ENCODE results near the gene CD99. TPM values are rescaled to one million over a fixed set of nuclear protein-coding genes. Genes with fewer than 3 reads are reported as not detected.

CD99 gene
- total RNA-seq, 1 experiment from 2014 or later = 1,443 TPM

- Histone ChIP-seq H3K4me1 (ENCODE audit: insufficient read depth, low read length, poor library complexity, severe bottlenecking) (peaks cover 39% of the 10 kb centered on the region), H3K27ac (ENCODE audit: low read depth, low read length, poor library complexity, severe bottlenecking) (peak overlapping the region; percentile 56), H3K9me3 (ENCODE audit: low read depth, low read length, poor library complexity, severe bottlenecking) (no peaks in the 10 kb centered on the region), H3K36me3 (ENCODE audit: insufficient read depth, low read length, poor library complexity, severe bottlenecking) (peaks cover 85% of the 10 kb centered on the region), H3K27me3 (replicated peaks; ENCODE audit: insufficient read depth, low read depth, low read length, poor library complexity) (no peaks in the 10 kb centered on the region), H3K4me3 (ENCODE audit: low read depth, low read length, poor library complexity, severe bottlenecking) (no peak overlapping the region)
- TF ChIP-seq EZH2 (IDR thresholded peaks at IDR 0.05; ENCODE audit: borderline replicate concordance, low read depth, low read length, poor library complexity, severe bottlenecking) (no peak), CTCF (conservative IDR thresholded peaks at IDR 0.05; ENCODE audit: low read depth, low read length) (no peak)
- DNase-seq (ENCODE audit: low spot score) = no peak
- CTCF ChIA-PET = no interaction called here
- POLR2A ChIA-PET (ENCODE audit: low non-redundant PET) = no interaction called here
- intact Hi-C loops (cut with micrococcal nuclease; ENCODE audit: unreplicated experiment) = no loop called here
- BruUV-seq (replicated peaks) = no TSS peak
Measured at GRCh38 chrX:2715066-2715600, 24.0 kb downstream of the CD99 start.

- Histone ChIP-seq H3K9me3 (ENCODE audit: low read depth, low read length, poor library complexity, severe bottlenecking) (no peaks in the 10 kb centered on the region), H3K27ac (ENCODE audit: low read depth, low read length, poor library complexity, severe bottlenecking) (peak overlapping the region; percentile 4), H3K4me3 (ENCODE audit: low read depth, low read length, poor library complexity, severe bottlenecking) (no peak overlapping the region), H3K27me3 (replicated peaks; ENCODE audit: insufficient read depth, low read depth, low read length, poor library complexity) (no peaks in the 10 kb centered on the region), H3K36me3 (ENCODE audit: insufficient read depth, low read length, poor library complexity, severe bottlenecking) (peaks cover 96% of the 10 kb centered on the region), H3K4me1 (ENCODE audit: insufficient read depth, low read length, poor library complexity, severe bottlenecking) (peaks cover 22% of the 10 kb centered on the region)
- no peak for TF ChIP-seq EZH2 (IDR thresholded peaks at IDR 0.05; ENCODE audit: borderline replicate concordance, low read depth, low read length, poor library complexity, severe bottlenecking)
- no peak for TF ChIP-seq CTCF (conservative IDR thresholded peaks at IDR 0.05; ENCODE audit: low read depth, low read length)
- ChIA-PET CTCF (no interaction called here), POLR2A (ENCODE audit: low non-redundant PET) (no interaction called here)
- no peak for DNase-seq (ENCODE audit: low spot score)
- BruUV-seq (replicated peaks) = no TSS peak
- intact Hi-C loops (cut with micrococcal nuclease; ENCODE audit: unreplicated experiment) = no loop called here
Measured at GRCh38 chrX:2717312-2717711, 26.2 kb downstream of the CD99 start.

- TF ChIP-seq EZH2 (IDR thresholded peaks at IDR 0.05; ENCODE audit: borderline replicate concordance, low read depth, low read length, poor library complexity, severe bottlenecking) = no peak
- no peak for TF ChIP-seq CTCF (conservative IDR thresholded peaks at IDR 0.05; ENCODE audit: low read depth, low read length)
- Histone ChIP-seq H3K36me3 (ENCODE audit: insufficient read depth, low read length, poor library complexity, severe bottlenecking) (peaks cover 97% of the 10 kb centered on the region), H3K9me3 (ENCODE audit: low read depth, low read length, poor library complexity, severe bottlenecking) (no peaks in the 10 kb centered on the region), H3K27ac (ENCODE audit: low read depth, low read length, poor library complexity, severe bottlenecking) (no peak overlapping the region), H3K4me3 (ENCODE audit: low read depth, low read length, poor library complexity, severe bottlenecking) (no peak overlapping the region), H3K4me1 (ENCODE audit: insufficient read depth, low read length, poor library complexity, severe bottlenecking) (peaks cover 7% of the 10 kb centered on the region), H3K27me3 (replicated peaks; ENCODE audit: insufficient read depth, low read depth, low read length, poor library complexity) (no peaks in the 10 kb centered on the region)
- no peak for DNase-seq (ENCODE audit: low spot score)
- ChIA-PET CTCF (no interaction called here), POLR2A (ENCODE audit: low non-redundant PET) (no interaction called here)
- no TSS peak for BruUV-seq (replicated peaks)
- intact Hi-C loops (cut with micrococcal nuclease; ENCODE audit: unreplicated experiment) = no loop called here
Measured at GRCh38 chrX:2718821-2719220, 27.7 kb downstream of the CD99 start.
